KMS-11 (cell line): ENCODE measurements around the gene ADCY5.

Experiments
- H2AFZ ChIP-seq: fragments of 200-600 bp; sonication (generic); 2 replicates; pipeline ENCODE4 v1.6.1; 2016; ENCODE audit warnings: antibody characterized with exemption, mixed run types, low read depth
- H3K27ac ChIP-seq: fragments of 200-600 bp; sonication (generic); 2 replicates; pipeline ENCODE4 v1.6.1; 2016; ENCODE audit warnings: mild to moderate bottlenecking, mixed run types
- H3K27me3 ChIP-seq: fragments of 200-600 bp; sonication (generic); 2 replicates; pipeline ENCODE4 v1.6.1; 2017; ENCODE audit warnings: mild to moderate bottlenecking, low read depth, mixed run types, moderate library complexity; ENCODE audit not compliant: insufficient read depth
- H3K36me3 ChIP-seq: fragments of 200-600 bp; sonication (generic); 2 replicates; pipeline ENCODE4 v1.6.1; 2017; ENCODE audit warnings: mild to moderate bottlenecking, mixed run types; ENCODE audit not compliant: insufficient read depth
- H3K4me1 ChIP-seq: fragments of 200-600 bp; sonication (generic); 2 replicates; pipeline ENCODE4 v1.6.1; 2016; ENCODE audit warnings: mild to moderate bottlenecking, low read depth, mixed run types; ENCODE audit not compliant: poor library complexity, severe bottlenecking
- H3K4me2 ChIP-seq: fragments of 200-600 bp; sonication (generic); 2 replicates; pipeline ENCODE4 v1.7.0; 2016; ENCODE audit warnings: mild to moderate bottlenecking, mixed run types
- H3K4me3 ChIP-seq: fragments of 200-600 bp; sonication (generic); IDR thresholded peaks from 2 replicates; pipeline ENCODE4 v1.6.1; 2017; ENCODE audit warnings: low read depth, low read length, mixed read lengths; ENCODE audit not compliant: insufficient read depth
- H3K79me2 ChIP-seq: fragments of 200-600 bp; sonication (generic); 2 replicates; pipeline ENCODE4 v1.6.1; 2016; ENCODE audit warnings: low read depth, mixed run types; ENCODE audit not compliant: insufficient read depth
- H3K9ac ChIP-seq: fragments of 200-600 bp; sonication (generic); 2 replicates; pipeline ENCODE4 v1.6.1; 2016; ENCODE audit warnings: mild to moderate bottlenecking, mixed run types
- H4K20me1 ChIP-seq: fragments of 200-600 bp; sonication (generic); 2 replicates; pipeline ENCODE4 v1.6.1; 2016; ENCODE audit warnings: mild to moderate bottlenecking, mixed run types; ENCODE audit not compliant: insufficient read depth
- TF ChIP-seq, protein P1 (sequence below): fragments of 200-600 bp; sonication (generic); conservative IDR thresholded peaks from 2 replicates; pipeline ENCODE4 v1.6.1; 2017; ENCODE audit warnings: low read depth, mild to moderate bottlenecking, antibody characterized with exemption, low read length, moderate library complexity, mixed read lengths

Gene ADCY5

DNA sequence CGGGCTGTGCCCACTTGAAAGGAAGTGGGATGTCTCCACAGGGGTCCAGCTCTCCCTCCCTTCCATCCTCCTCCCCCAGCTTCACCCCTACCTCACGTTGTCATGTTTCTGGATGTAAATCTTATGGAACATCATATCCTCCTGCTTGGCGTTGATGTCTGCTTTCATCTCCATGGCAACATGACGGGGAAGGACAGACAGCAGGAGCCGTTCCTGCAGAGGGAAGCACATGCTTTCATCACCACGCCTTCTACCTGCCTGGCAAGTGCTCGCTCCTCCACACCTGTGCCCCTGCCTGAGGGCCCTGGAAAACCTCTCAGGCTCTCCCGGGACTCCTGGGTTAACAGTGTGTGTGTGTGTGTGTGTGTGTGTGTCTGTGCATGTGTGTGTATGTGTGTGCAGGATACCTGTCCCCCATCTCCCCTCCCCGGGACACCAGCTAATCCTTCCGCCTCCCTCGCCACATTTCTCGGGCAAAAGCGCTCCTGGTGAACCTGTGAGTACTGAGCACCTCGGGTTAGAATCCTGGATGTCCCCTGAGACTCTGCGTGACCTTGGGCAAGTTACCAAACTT lies 101.1 kb downstream of the ADCY5 start:
- Histone ChIP-seq H3K4me3 (no peak overlapping the region), H3K36me3 (no peaks in the 10 kb centered on the region), H4K20me1 (no peaks in the 10 kb centered on the region), H3K9ac (no peak overlapping the region), H3K27me3 (no peaks in the 10 kb centered on the region), H3K4me2 (no peak overlapping the region), H3K27ac (no peak overlapping the region), H3K79me2 (no peaks in the 10 kb centered on the region), H2AFZ (no peak overlapping the region), H3K4me1 (peaks cover 7% of the 10 kb centered on the region)
- TF ChIP-seq, protein P1, sequence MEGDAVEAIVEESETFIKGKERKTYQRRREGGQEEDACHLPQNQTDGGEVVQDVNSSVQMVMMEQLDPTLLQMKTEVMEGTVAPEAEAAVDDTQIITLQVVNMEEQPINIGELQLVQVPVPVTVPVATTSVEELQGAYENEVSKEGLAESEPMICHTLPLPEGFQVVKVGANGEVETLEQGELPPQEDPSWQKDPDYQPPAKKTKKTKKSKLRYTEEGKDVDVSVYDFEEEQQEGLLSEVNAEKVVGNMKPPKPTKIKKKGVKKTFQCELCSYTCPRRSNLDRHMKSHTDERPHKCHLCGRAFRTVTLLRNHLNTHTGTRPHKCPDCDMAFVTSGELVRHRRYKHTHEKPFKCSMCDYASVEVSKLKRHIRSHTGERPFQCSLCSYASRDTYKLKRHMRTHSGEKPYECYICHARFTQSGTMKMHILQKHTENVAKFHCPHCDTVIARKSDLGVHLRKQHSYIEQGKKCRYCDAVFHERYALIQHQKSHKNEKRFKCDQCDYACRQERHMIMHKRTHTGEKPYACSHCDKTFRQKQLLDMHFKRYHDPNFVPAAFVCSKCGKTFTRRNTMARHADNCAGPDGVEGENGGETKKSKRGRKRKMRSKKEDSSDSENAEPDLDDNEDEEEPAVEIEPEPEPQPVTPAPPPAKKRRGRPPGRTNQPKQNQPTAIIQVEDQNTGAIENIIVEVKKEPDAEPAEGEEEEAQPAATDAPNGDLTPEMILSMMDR: no peak

DNA sequence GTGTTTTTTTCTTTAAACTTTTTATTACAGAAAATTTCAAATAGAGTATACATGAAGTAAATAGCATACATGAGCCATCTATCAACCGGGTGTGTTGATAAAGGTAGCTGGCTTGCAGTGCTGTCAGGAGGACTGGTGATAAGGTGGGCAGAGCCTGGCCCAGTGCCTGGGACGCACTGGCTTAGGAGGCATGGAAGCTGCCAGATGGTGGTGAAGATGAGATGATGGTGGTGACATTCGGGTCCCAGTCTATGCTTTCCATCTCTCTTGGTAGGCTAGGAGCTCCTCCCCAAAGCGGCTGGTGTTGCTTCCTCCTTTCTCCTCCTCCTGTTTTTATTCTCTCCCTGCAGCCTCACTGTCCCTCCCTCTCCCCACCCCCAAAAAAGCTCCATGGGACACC lies 101.7 kb downstream of the ADCY5 start:
- Histone ChIP-seq H3K36me3 (no peaks in the 10 kb centered on the region), H3K4me1 (peaks cover 7% of the 10 kb centered on the region), H3K9ac (no peak overlapping the region), H3K27ac (no peak overlapping the region), H3K4me2 (no peak overlapping the region), H2AFZ (no peak overlapping the region), H3K27me3 (no peaks in the 10 kb centered on the region), H3K79me2 (no peaks in the 10 kb centered on the region), H4K20me1 (no peaks in the 10 kb centered on the region), H3K4me3 (no peak overlapping the region)
- TF ChIP-seq, protein P1: no peak

DNA sequence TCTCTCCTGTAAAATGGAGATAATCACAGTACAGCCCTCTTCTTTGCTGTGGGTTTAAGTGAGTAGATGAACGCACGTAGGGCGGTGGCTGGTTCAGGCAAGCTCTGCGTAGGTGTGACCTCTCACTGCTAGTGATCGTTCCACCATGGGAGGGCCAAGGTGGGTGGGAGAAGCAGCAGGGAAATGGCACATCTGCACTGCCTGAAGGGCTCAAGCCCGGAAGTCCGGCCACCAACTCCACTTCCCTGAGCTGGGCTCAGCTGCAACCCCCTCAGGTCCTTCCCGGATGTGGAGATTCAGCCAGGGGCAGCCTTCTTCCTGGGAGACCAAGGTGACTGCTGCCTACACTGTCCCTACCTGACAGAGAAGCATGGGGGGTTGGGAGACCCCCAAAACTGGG lies 102.9 kb downstream of the ADCY5 start:
- Histone ChIP-seq H3K79me2 (no peaks in the 10 kb centered on the region), H3K4me1 (peaks cover 7% of the 10 kb centered on the region), H2AFZ (no peak overlapping the region), H3K9ac (no peak overlapping the region), H4K20me1 (no peaks in the 10 kb centered on the region), H3K27ac (no peak overlapping the region), H3K4me2 (no peak overlapping the region), H3K36me3 (no peaks in the 10 kb centered on the region), H3K27me3 (no peaks in the 10 kb centered on the region), H3K4me3 (no peak overlapping the region)
- TF ChIP-seq, protein P1: no peak

DNA sequence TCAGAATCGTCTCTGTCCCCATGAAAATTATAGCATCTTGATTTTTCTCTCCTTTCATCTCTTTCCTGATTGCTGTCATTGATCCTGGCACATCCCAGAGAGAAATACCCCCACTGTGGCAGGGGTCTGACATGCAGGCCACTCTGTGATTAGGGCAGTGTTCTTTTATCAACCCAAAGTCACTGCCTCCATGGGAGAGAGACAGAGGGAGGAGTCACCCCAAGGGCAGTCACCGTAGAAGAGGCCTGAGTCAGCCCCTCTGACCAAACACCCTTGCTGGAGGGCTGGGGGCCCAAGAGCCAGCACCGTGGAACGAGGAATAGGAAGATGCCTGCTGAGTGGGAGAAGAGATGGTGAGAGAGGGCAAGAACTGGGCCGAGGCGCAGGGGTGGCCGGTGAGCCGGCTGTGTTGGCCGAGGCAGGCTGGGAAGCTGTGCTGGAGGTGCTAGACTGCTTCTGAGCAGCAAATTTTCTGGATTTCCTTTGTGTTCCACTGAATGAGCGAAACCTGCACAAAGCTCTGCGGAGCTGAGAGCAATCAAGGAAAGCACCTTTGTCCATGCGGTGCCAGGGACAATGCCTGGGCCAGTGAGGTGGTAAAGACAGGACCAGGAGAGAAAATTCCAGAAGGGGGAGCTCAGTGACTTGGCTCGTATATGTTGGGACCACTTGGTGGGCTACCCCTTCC lies 103.8 kb downstream of the ADCY5 start:
- Histone ChIP-seq H4K20me1 (no peaks in the 10 kb centered on the region), H3K27ac (no peak overlapping the region), H3K27me3 (no peaks in the 10 kb centered on the region), H3K36me3 (no peaks in the 10 kb centered on the region), H3K4me2 (no peak overlapping the region), H3K4me1 (peaks cover 7% of the 10 kb centered on the region), H3K4me3 (no peak overlapping the region), H3K79me2 (no peaks in the 10 kb centered on the region), H2AFZ (no peak overlapping the region), H3K9ac (no peak overlapping the region)
- TF ChIP-seq, protein P1: no peak
